Skeletal muscle cell (primary cell): ENCODE results near the gene TMEM212.
A peak's percentile ranks its signal among the peaks of the same experiment; 100 is the strongest.
"Not testable (repeated sequence)": the region's sequence is repeated elsewhere in the genome, so short reads cannot be mapped to it uniquely, and the experiment has no call there.

ENCODE experiments used
- DNase-seq: peaks from one replicate; pipeline ENCODE4 v3.0.0-alpha.2; 2010; ENCODE audit warnings: low read depth
- H3K4me3 ChIP-seq: 2 replicates; pipeline ENCODE4 v1.5.1; 2011; ENCODE audit warnings: low read depth, mild to moderate bottlenecking, control low read depth, low read length, moderate library complexity

The TMEM212 gene

GRCh38 chr3:171850320-171850959 is 7.3 kb downstream of the TMEM212 start:
- DNase-seq, result no peak

DNA sequence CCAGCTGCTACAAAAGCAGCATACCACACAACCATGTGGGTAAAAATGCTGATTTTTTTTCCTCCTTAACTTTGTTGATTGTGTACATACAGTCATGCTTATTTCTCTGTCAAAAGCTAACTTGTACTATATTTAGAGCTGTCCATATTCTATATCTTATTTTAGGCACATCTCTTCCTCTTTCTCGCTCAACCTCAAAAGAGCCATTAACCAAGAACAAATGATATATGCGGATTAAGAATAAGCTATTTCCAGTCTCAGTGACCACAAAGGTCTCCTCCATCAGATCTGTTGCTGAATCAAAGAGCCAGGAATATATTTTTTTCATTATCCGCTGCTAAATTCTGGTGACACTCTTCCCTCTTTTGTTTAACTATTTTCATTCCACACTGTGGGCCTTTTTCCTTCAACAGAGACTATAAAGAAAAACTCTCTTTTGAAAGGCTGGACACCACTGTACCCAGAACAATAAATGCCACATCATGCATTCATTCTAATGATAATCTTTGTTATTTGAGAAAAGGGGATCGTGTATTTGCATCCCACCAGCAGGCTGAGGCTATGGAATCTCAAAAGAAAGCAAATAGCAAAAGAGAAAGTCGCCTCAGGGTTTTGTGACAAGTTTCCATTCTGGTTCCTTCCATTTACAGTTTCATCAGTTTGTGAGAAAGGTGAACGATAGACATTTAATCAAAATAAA is 8.0 kb downstream of the TMEM212 start:
- no peak for DNase-seq

More at GRCh38 chr3:171850320-171850959, 7.3 kb downstream of the TMEM212 start:
- H3K4me3 ChIP-seq, result no peak overlapping the region

GRCh38 chr3:171851660-171852058 is 8.5 kb downstream of the TMEM212 start:
- no peak overlapping the region for H3K4me3 ChIP-seq
- DNase-seq, result no peak

More for the DNA sequence above, 8.0 kb downstream of the TMEM212 start:
- H3K4me3 ChIP-seq, result no peak overlapping the region

- no peak for DNase-seq
- H3K4me3 ChIP-seq, result no peak overlapping the region
These were observed 11.6 kb downstream of the TMEM212 start for GRCh38 chr3:171854649-171855305.

DNA sequence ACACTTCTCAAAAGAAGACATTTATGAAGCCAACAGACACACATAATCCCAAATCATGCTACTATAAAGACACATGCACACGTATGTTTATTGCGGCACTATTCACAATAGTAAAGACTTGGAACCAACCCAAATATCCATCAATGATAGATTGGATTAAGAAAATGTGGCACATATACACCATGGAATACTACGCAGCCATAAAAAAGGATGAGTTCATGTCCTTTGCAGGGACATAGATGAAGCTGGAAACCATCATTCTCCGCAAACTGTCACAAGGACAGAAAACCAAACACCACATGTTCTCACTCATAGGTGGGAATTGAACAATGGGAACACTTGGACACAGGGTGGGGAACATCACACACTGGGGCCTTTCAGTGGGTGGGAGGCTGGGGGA is 15.6 kb downstream of the TMEM212 start:
- DNase-seq, H3K4me3 ChIP-seq: not testable (repeated sequence)

DNA sequence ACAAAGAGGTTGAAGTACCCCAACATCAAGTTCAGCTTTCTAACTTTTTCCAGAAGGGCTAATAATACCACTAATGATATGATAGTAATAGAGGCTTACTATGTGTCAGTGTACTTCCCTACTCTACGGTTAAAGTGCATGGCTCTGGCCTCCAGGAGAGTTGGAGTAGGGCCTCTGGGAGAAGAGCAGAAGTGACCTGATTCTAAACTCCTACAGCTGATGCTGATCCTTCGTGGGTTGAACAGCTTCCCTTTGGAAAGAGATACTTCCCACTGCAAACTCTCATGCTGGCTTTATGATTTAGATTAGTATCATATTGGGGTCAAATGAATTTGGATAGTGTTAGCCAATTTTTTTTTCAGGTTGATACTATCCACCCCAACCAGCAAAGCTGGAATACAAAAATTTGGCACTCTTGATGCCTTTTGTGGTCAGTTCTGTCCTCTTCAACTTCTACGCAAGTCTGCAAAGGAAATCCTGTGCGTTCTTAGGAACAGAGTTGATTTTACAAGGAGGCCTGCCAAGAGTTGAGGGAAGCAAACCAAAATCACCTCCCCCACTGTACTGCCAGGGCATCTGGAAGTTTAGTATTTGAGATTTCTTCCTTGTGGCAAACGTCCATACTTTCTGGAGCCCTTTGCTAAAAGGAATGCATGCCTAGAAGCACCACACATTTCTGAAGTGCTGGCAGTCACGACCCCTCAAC is 17.8 kb downstream of the TMEM212 start:
- peak; percentile 64 for DNase-seq
- no peak overlapping the region for H3K4me3 ChIP-seq

DNA sequence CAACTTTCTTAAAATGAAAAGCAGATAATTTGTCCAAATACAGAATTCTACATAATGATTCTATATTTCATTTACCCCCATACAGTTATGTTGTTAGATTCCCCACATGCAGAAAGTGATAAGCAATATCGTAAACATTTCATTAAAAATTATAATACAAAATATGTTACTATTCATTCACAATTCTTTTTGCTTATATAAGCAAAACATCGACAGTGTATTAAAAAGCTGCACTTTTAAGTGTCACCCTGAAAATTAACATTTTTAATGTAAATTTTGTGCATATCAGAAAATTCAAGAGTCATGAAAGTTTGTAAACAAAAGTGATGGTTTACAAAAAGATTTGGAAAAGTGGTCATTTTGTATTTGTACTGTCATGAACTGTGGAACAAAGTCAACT is 19.2 kb downstream of the TMEM212 start:
- no peak for DNase-seq
- no peak overlapping the region for H3K4me3 ChIP-seq

- DNase-seq, result no peak
- no peak overlapping the region for H3K4me3 ChIP-seq
These were observed 19.9 kb downstream of the TMEM212 start for GRCh38 chr3:171862993-171863521.

GRCh38 chr3:171863920-171864319 is 20.8 kb downstream of the TMEM212 start:
- no peak overlapping the region for H3K4me3 ChIP-seq
- DNase-seq, result no peak

DNA sequence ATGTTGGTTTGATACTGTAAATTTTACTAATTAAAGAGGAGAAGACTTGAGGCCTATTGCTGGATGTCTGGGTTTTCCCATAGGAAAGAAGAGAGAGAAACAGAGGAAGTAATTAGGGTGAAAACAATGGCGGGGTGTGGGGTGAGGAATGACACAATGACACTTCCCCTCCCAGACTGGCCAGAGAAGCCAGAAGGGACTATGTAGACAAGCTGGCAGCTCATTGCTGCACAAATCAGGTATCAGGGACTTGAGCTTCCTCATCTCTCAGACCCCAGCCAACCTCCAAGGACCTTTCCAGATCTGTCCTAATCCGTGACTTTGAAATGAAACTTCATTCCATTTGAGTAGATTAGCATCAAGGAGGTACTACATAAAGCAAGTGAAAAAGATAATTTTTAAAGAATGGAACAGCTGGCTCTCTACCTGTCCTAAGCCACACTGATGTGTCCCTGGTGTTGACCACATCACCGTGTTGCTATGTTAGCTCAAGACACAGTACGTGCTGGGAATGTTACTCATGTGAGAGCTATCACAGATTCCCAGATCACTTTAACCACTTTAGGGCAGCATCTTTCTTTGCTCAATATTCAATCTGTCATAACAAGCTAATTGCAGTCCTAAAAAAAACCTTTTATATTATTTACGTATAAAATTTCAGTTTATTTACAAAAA is 22.2 kb downstream of the TMEM212 start:
- DNase-seq, result no peak
- no peak overlapping the region for H3K4me3 ChIP-seq

DNA sequence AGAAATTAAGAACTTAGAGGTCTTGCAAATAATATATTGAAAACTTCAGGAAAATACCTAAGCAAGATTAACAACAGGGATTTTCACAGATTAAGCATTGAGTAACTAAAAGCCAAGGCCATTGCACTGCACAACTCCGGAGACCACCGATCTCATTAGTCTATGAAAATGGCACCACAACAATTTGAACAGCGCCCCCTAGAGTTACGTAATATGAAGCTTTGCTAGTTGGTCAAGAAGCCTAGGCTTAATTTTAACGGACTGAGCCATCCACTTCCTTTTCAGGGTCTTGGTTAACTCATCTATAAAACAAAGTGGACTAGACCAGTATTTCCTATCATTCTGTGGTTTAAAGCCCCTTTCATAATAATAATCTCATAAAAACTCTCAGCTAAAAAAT is 24.8 kb downstream of the TMEM212 start:
- DNase-seq, result no peak
- H3K4me3 ChIP-seq, result no peak overlapping the region

- DNase-seq, result no peak
- no peak overlapping the region for H3K4me3 ChIP-seq
These were observed 28.5 kb downstream of the TMEM212 start for GRCh38 chr3:171871392-171872274.

GRCh38 chr3:171873580-171873979 is 30.4 kb downstream of the TMEM212 start:
- DNase-seq, result no peak
- no peak overlapping the region for H3K4me3 ChIP-seq

DNA sequence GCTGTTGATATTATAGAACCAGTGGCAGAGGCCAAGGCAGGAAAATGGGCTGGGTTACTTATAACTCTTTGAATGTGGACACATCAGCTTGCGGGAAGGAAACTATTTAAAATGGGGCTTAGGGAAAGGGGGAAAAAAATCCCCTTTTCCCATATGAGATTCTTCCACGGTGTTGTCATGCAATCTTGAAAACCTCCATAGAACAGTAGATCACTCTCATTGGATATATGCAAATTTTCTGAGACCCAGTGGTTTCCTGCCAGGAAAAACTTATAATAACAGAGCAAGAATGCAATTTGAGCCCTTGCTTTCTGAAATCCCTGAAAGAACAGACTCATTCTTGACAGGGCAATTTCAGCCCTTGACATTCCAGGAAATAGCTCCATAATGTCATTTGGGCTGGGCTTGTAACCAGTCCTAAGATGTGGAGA is 31.1 kb downstream of the TMEM212 start:
- no peak overlapping the region for H3K4me3 ChIP-seq
- peak; percentile 92 for DNase-seq

GRCh38 chr3:171874879-171875278 is 31.7 kb downstream of the TMEM212 start:
- no peak for DNase-seq

DNA sequence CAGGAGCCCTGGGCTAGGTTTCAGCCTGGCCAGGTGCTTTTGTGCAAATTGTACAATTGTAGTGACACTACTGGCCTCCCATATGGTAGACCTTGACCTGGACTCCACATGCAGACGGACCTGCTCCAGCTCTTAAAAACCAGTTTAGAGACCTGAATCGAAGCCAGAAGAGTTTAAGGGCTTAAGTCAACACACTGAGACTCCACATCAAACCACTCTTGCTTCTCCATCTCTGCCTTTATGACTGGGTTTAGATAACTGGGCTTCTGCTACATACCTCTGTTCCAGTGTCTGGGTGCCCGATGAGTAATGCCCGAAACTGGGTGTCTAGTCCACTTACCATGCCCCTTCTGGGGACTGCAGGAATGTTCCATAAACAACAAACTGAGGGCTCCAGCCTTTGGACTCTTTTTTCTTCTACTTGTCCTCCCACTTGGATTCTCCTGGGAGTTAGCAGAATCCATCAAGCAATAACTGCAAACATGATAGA is 32.8 kb downstream of the TMEM212 start:
- no peak overlapping the region for H3K4me3 ChIP-seq
- no peak for DNase-seq

More at GRCh38 chr3:171874879-171875278, 31.7 kb downstream of the TMEM212 start:
- no peak overlapping the region for H3K4me3 ChIP-seq

- no peak overlapping the region for H3K4me3 ChIP-seq
- peak; percentile 89 for DNase-seq
These were observed 33.6 kb downstream of the TMEM212 start for GRCh38 chr3:171876680-171877147.
